Fibroblast of villous mesenchyme (primary cell): Measurements from ENCODE around the gene ZC3H12C. TPM values are rescaled to one million over a fixed set of nuclear protein-coding genes. Genes with fewer than 3 reads are reported as not detected.
"Not testable (repeated sequence)": the region's sequence is repeated elsewhere in the genome, so short reads cannot be mapped to it uniquely, and the experiment has no call there.

Experiments used
- DNase-seq: peaks from one replicate; pipeline ENCODE4 v3.0.0-alpha.2; 2010; ENCODE audit warnings: low read depth
- H3K4me3 ChIP-seq: 2 replicates; pipeline ENCODE4 v1.5.1; 2011; ENCODE audit warnings: low read depth, mild to moderate bottlenecking, low read length
- CTCF ChIP-seq: IDR thresholded peaks from 2 replicates; pipeline ENCODE4 v1.5.1; 2012; ENCODE audit warnings: low read depth, mild to moderate bottlenecking, low read length; ENCODE audit not compliant: insufficient read depth
- total RNA-seq: library from RNA; depleted of rRNA; stranded (reverse); fragments of >200 nt; gene quantifications from 2 replicates; pipeline ENCODE4 v1.2.3, GENCODE V29; 2012

ZC3H12C gene
- total RNA-seq, 1 donor, result 15.5 TPM

GRCh38 chr11:110198031-110198729 is 105.0 kb downstream of the ZC3H12C start:
- no peak for TF ChIP-seq CTCF
- DNase-seq, result no peak
- H3K4me3 ChIP-seq, result no peak overlapping the region

DNA sequence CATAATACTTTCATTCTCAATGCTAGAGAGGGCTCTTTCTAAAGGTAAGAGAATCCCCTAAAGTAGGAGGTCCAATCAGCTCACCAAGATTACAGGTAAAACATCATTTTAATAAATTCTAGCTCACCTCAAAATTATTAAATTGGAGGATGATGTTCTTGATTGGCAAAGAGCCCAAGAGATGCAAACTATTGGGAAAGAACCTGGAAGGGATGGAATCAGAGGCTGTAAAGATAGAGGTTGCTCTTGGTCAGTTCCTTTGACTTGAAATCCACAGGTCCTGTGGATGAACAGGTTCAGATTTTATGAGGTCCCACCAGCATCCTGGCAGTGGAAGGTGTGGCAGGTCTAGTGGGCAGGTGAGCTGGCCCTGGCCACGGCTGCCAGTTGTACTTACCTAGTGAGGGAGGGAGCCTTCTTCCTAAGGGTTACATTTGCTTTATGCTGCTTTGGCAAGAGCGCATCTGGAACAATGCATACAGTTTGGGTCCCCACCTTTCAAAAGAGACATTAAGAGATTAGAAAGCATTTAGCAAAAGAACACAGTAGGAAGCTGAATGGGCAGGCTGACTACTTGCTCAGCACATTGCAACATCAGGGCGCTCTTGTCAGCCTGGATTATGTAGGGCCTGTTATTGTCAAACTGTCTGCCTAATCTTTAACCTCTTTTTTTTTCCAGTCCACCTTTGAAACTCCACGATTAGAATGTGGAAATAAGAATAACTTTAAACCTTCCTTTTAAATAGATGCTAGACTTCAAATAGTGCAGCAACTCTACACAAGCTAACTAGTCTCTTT is 106.2 kb downstream of the ZC3H12C start:
- TF ChIP-seq CTCF, result no peak
- no peak overlapping the region for H3K4me3 ChIP-seq
- DNase-seq, result peak; percentile 85

DNA sequence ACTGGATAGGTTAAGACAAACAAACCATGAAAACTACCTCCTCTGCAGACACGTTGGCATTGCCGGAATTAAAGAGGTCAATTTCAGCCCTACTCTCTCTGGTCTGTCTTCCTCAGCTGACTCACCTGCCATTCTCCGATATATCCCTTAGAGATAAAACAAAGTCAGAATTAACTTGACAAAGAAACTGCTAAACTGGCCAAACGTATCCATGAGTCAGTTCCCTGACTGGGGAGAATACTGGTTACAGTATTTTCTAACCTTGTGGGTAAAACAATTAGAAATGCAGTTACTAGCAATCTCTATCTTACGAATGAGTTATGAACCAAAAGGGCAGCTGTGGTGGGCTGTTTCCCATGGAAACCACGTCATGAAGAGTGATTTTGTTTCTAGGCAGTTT is 107.0 kb downstream of the ZC3H12C start:
- no peak for DNase-seq
- TF ChIP-seq CTCF, result no peak

GRCh38 chr11:110200836-110201235 is 107.6 kb downstream of the ZC3H12C start:
- no peak for DNase-seq
- H3K4me3 ChIP-seq, result no peak overlapping the region
- no peak for TF ChIP-seq CTCF

More for the DNA sequence above, 107.0 kb downstream of the ZC3H12C start:
- no peak overlapping the region for H3K4me3 ChIP-seq

- H3K4me3 ChIP-seq, result no peak overlapping the region
- no peak for TF ChIP-seq CTCF
- no peak for DNase-seq
These were observed 113.9 kb downstream of the ZC3H12C start for GRCh38 chr11:110207123-110207522.

DNA sequence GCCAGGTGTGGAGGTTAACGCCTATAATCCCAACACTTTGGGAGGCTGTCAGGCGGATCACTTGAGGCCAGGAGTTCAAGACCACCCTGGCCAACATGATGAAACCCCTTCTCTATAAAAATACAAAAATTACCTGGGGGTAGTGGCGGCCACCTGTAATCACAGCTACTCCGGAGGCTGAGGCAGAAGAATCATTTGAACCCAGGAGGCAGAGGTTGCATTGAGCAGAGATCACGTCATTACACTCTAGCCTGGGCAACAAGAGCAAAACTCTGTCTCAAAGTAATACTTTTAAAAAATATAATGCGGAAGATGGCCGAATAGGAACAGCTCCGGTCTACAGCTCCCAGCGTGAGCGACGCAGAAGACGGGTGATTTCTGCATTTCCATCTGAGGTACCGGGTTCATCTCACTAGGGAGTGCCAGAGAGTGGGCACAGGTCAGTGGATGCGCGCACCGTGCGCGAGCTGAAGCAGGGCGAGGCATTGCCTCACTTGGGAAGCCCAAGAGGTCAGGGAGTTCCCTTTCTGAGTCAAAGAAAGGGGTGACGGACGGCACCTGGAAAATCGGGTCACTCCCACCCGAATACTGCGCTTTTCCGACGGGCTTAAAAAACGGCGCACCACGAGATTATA is 115.6 kb downstream of the ZC3H12C start:
- H3K4me3 ChIP-seq, result peak overlapping the region; percentile 47
- DNase-seq, result not testable (repeated sequence)

DNA sequence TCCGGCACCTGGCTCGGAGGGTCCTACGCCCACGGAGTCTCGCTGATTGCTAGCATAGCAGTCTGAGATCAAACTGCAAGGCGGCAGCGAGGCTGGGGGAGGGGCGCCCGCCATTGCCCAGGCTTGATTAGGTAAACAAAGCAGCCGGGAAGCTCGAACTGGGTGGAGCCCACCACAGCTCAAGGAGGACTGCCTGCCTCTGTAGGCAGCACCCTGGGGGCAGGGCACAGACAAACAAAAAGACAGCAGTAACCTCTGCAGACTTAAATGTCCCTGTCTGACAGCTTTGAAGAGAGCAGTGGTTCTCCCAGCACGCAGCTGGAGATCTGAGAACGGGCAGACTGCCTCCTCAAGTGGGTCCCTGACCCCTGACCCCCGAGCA is 116.1 kb downstream of the ZC3H12C start:
- peak overlapping the region; percentile 47 for H3K4me3 ChIP-seq
- DNase-seq, result not testable (repeated sequence)
